Psoas muscle (tissue), 8 donors: ENCODE measurements around the gene PTPRR. TPM values are rescaled to one million over a fixed set of nuclear protein-coding genes. Genes with fewer than 3 reads are reported as not detected.

Experiments used
- ATAC-seq, 4 donors: fragments of 200-7000 bp; cut with Tn5 transposase; one replicate each; pipeline ENCODE4 v1.9.1; 2020; ENCODE audit warnings: moderate library complexity in 3 of 4, mild to moderate bottlenecking in 2 of 4
- DNase-seq, 2 donors: peaks; one replicate each; pipeline ENCODE4 v3.0.0-alpha.2; 2020
- H3K27ac ChIP-seq: fragments of 200-600 bp; one replicate; pipeline ENCODE4 v1.8.0; 2022
- H3K27me3 ChIP-seq, 3 donors: fragments of 200-600 bp in 1 of 3; one replicate each; pipeline versions ENCODE4 v1.6.1 to v1.8.0; 2013 to 2022; ENCODE audit warnings: low read length in 2 of 3, mild to moderate bottlenecking in 2 of 3, moderate library complexity in 1 of 3; ENCODE audit not compliant: insufficient read depth in 3 of 3
- H3K36me3 ChIP-seq, 2 donors: fragments of 200-600 bp in 1 of 2; one replicate each; pipeline versions ENCODE4 v1.6.1 to v1.8.0; 2013 to 2022; ENCODE audit warnings: low read depth in 1 of 2, mild to moderate bottlenecking in 1 of 2, moderate library complexity in 1 of 2; ENCODE audit not compliant: insufficient read depth in 1 of 2
- H3K4me1 ChIP-seq: fragments of 200-600 bp; one replicate; pipeline ENCODE4 v1.8.0; 2022
- H3K4me3 ChIP-seq: fragments of 200-600 bp; one replicate; pipeline ENCODE4 v1.8.0; 2022; ENCODE audit warnings: mild to moderate bottlenecking
- H3K9me3 ChIP-seq: fragments of 200-600 bp; one replicate; pipeline ENCODE4 v1.8.0; 2022
- CTCF ChIP-seq: fragments of 200-600 bp; IDR thresholded peaks from one replicate; pipeline ENCODE4 v1.8.0; 2022; ENCODE audit warnings: antibody characterized with exemption
- WGBS, 3 donors: extraction: QIAGEN DNeasy Blood & Tissue Kit; methylation state at CpG; one replicate each; pipeline versions ENCODE4 v1.1.6 to v1.1.7; 2013; 5-methylcytosine and 5-hydroxymethylcytosine counted together
- intact Hi-C, 2 donors: fragments of 100-400 bp; cut with DNase I; formaldehyde crosslinking; loops; one replicate each; pipeline versions ENCODE4 v1.11.0 to v1.14.2; 2022
- polyA plus RNA-seq, 3 donors: library from polyadenylated mRNA; stranded (reverse); fragments of 200-250 nt; gene quantifications; one replicate each; pipeline ENCODE4 v1.2.3, GENCODE V29; 2013
- total RNA-seq, 4 donors: library from RNA; stranded (reverse); fragmentation: NEBNext Ultra II Directional in 2 of 4; extraction: Animal tissue kit (Norgen Biotek cat#: 25700) in 2 of 4; gene quantifications; one replicate each; pipeline versions ENCODE4 v1.2.1 to v1.2.4, GENCODE V29; 2021 to 2023
- donor health status: healthy with polysubstance abuse.
- donor health status: DM: no; HTN: no; CAD: no; lungs with moderate emphysema.
- donor health status: Bipolar disorder and iron deficiency.
- donor health status: healthy.
- donor health status: DM: yes; HTN: yes; CAD: no.
- donor health status: DM: no; HTN: no; CAD: no.
- donor health status: DM: no; HTN: no; CAD: no.
- donor health status: DM: yes; HTN: yes; CAD: no.

The PTPRR gene
- total and polyA plus RNA-seq, 7 donors, result 0.08 to 0.35 (median 0.24) TPM

DNA sequence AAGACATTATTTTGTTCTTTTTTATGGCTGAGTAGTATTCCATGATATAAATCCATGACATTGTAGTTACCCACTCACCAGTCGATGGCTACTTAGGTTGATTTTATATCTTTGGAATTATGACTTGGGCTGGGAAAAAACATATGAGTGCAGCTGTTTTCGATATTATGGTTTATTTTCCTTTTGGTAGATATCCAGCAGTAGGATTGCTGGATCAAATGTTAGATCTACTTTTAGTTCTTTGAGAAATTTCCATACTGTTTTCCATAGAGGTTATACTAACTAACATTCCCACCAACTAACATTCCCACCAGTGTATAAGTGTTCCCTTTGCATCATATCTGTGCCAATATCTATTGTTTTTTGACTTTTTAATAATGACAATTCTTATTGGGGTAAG, 29.9 kb upstream of the PTPRR start:
- 32 to 42% (median 41%) methylated on average over 2 of the region's 2 CpGs for WGBS, 3 donors
- H3K27me3 ChIP-seq, result no peaks in the 10 kb centered on the region
- H3K36me3 ChIP-seq, result no peaks in the 10 kb centered on the region
- no peaks in the 10 kb centered on the region for H3K4me1 ChIP-seq
- ATAC-seq (no peak), DNase-seq (no peak)
- H3K4me3 ChIP-seq, result no peak overlapping the region
- no peak for TF ChIP-seq CTCF
- no peak overlapping the region for H3K27ac ChIP-seq
- H3K9me3 ChIP-seq, result no peaks in the 10 kb centered on the region
- intact Hi-C loops, result no loop called here

GRCh38 chr12:70948976-70949336, 28.4 kb upstream of the PTPRR start:
- intact Hi-C loops, result no loop called here
- TF ChIP-seq CTCF, result no peak
- Histone ChIP-seq H3K9me3 (no peaks in the 10 kb centered on the region), H3K4me3 (no peak overlapping the region), H3K36me3 (no peaks in the 10 kb centered on the region), H3K4me1 (no peaks in the 10 kb centered on the region), H3K27ac (no peak overlapping the region), H3K27me3 (no peaks in the 10 kb centered on the region)
- ATAC-seq (peak; percentile 46 to 78 (median 66)), DNase-seq (no peak)

DNA sequence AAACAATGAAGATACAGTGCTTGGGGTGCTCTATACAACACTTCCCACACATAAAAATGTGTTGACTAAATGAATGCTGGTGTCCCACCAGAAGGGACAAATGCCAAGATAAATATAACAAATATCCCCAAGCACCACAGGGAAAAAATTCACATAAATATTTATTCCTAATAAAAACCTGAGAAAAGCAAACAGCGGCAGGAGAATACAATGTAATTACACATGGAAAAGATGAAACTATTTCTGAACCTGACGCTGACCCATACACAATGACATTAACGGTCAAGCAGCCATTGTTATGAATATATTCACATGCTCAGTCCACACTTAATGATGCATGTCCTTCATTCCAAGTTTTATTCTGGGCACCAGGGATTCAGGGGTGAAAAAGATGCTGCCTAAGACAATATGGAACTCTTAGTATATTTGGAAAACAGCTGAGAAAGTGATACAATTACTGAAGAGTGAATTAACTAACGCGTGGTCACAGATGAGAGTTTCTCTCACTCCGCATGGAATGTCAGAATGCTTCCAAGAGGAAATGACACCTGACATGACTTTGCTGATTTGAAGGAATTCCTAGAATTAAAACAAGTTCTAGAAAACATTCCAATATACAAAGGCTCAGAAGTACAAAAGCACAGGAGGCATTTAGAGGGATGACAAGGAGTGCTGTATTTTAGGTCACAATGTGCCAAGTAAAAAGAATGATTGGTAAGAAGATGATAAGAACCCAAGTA, 27.9 kb upstream of the PTPRR start:
- no peak overlapping the region for H3K4me3 ChIP-seq
- H3K27me3 ChIP-seq, result no peaks in the 10 kb centered on the region
- H3K36me3 ChIP-seq, result no peaks in the 10 kb centered on the region
- intact Hi-C loops, result no loop called here
- H3K9me3 ChIP-seq, result no peaks in the 10 kb centered on the region
- no peak overlapping the region for H3K27ac ChIP-seq
- no peaks in the 10 kb centered on the region for H3K4me1 ChIP-seq
- ATAC-seq, result no peak
- DNase-seq, result no peak
- 30 to 47% (median 35%) methylated on average over 6 of the region's 6 CpGs for WGBS, 3 donors
- no peak for TF ChIP-seq CTCF

DNA sequence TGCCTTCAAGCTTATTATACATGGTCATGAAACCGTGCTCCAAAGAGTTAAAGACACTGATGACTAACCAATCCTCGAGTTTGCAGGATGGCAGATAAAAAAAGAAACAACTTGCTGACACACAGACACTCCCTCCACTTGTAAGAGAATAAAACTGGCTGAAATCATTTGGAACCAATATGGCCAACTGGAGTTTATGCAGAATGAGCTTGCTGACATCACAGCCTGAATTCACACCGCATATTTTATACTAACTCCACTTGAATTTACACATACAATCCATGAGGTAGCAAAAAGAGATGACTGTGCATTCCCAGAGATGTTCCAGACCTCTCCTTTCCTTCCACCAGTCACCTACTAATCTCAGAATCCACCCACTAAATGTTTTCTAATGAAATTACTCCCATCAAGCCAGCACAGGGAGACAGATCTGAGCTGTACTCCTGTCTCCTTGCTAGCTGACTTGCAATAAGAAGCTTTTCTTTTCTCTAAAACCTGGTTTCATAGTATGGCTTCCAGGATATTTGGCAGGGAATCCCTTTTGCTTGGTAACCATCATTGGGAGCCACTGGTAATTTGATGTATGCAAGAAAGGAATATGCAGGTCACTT, 15.8 kb upstream of the PTPRR start:
- H3K27me3 ChIP-seq, result peaks cover 0 to 4% (median 0%) of the 10 kb centered on the region in 3 donors
- WGBS, 3 donors, result 34 to 47% (median 45%) methylated on average over 3 of the region's 3 CpGs
- intact Hi-C loops, result no loop called here

More for the DNA sequence above, 15.8 kb upstream of the PTPRR start:
- H3K27ac ChIP-seq, result no peak overlapping the region
- no peak for TF ChIP-seq CTCF
- H3K4me3 ChIP-seq, result no peak overlapping the region
- H3K36me3 ChIP-seq, result no peaks in the 10 kb centered on the region
- H3K4me1 ChIP-seq, result no peaks in the 10 kb centered on the region
- DNase-seq (no peak), ATAC-seq (no peak)
- no peaks in the 10 kb centered on the region for H3K9me3 ChIP-seq
